Stomach (tissue), 9 donors: ENCODE results near the gene PLCH2. TPM values are rescaled to one million over a fixed set of nuclear protein-coding genes. Genes with fewer than 3 reads are reported as not detected.

Source experiments
- DNase-seq, 2 donors: peaks; one replicate each; pipeline versions ENCODE4 v3.0.0 to v3.0.0-alpha.2; 2013 to 2019
- H3K27ac ChIP-seq, 5 donors: fragments of 200-600 bp in 4 of 5; sonication (generic) in 4 of 5; one replicate each; pipeline ENCODE4 v1.5.1; 2013 to 2019; ENCODE audit warnings: mild to moderate bottlenecking in 1 of 5, moderate library complexity in 1 of 5
- H3K27me3 ChIP-seq, 3 donors: fragments of 200-600 bp; sonication (generic); one replicate each; pipeline ENCODE4 v1.5.1; 2017 to 2019; ENCODE audit warnings: mixed run types in 1 of 3
- H3K36me3 ChIP-seq, 4 donors: fragments of 200-600 bp; sonication (generic); 1 replicate in 3 of 4; 2 replicates in 1 of 4; pipeline ENCODE4 v1.5.1; 2016 to 2019
- H3K4me1 ChIP-seq, 4 donors: fragments of 200-600 bp; sonication (generic); one replicate each; pipeline ENCODE4 v1.5.1; 2016 to 2019
- H3K4me3 ChIP-seq, 4 donors: fragments of 200-600 bp; sonication (generic) in 3 of 4; one replicate each; pipeline ENCODE4 v1.5.1; 2016 to 2019; ENCODE audit warnings: mild to moderate bottlenecking in 1 of 4
- H3K9me3 ChIP-seq, 4 donors: fragments of 200-600 bp; sonication (generic); one replicate each; pipeline ENCODE4 v1.5.1; 2016 to 2019
- EP300 ChIP-seq: sonication (generic); formaldehyde crosslinking; IDR thresholded peaks from one replicate; pipeline ENCODE4 v1.6.1; 2017; ENCODE audit warnings: antibody characterized with exemption
- POLR2A ChIP-seq, 4 donors: fragments of 450-650 bp; IDR thresholded peaks; one replicate each; pipeline ENCODE4 v1.6.1; 2016; ENCODE audit warnings: antibody characterized with exemption in 4 of 4, control low read depth in 2 of 4, mild to moderate bottlenecking in 1 of 4, moderate library complexity in 1 of 4
- POLR2AphosphoS5 ChIP-seq, 3 donors: sonication (generic); formaldehyde crosslinking; IDR thresholded peaks; one replicate each; pipeline ENCODE4 v1.6.1; 2016; ENCODE audit warnings: antibody characterized with exemption in 3 of 3
- WGBS, 5 donors: extraction: QIAGEN DNeasy Blood & Tissue Kit in 3 of 5; methylation state at CpG; one replicate each; pipeline versions ENCODE4 v1.1.5 to v1.1.7; 2013 to 2018; 5-methylcytosine and 5-hydroxymethylcytosine counted together
- intact Hi-C: fragments of 100-400 bp; cut with DNase I; formaldehyde crosslinking; loops from one replicate; pipeline ENCODE4 v1.15.1; 2023; ENCODE audit warnings: low total_unique reads
- polyA plus RNA-seq, 3 donors: library from polyadenylated mRNA; stranded (reverse); fragments of 200-250 nt; gene quantifications; one replicate each; pipeline ENCODE4 v1.2.3, GENCODE V29; 2013
- total RNA-seq, 5 donors: library from RNA; depleted of rRNA; stranded (reverse); fragments of >200 nt; gene quantifications; one replicate each; pipeline versions ENCODE4 v1.1.0 to v1.2.3, GENCODE V29; 2014 to 2016
- TF ChIP-seq, protein P1 (sequence below), 7 experiments: fragments of 450-650 bp in 4 of 7; fragments of 200-600 bp in 3 of 7; sonication (generic) in 3 of 7; IDR thresholded peaks; one replicate each; pipeline ENCODE4 v1.5.1; 2016 to 2019; ENCODE audit warnings: antibody characterized with exemption in 7 of 7, control low read depth in 2 of 7, mild to moderate bottlenecking in 1 of 7
- donor health status: healthy with polysubstance abuse.
- donor health status: Bipolar disorder and iron deficiency.
- donor health status: healthy.

Gene PLCH2
- total and polyA plus RNA-seq, 8 donors = 0.55 to 24.9 (median 1.0) TPM; not detected in 2

- Histone ChIP-seq H3K4me1 (peaks cover 0 to 11% (median 2%) of the 10 kb centered on the region in 4 donors), H3K27me3 (peaks cover 0 to 77% (median 0%) of the 10 kb centered on the region in 3 donors), H3K4me3 (no peak overlapping the region), H3K9me3 (no peaks in the 10 kb centered on the region), H3K36me3 (no peaks in the 10 kb centered on the region), H3K27ac (no peak overlapping the region)
- TF ChIP-seq EP300 (no peak), POLR2AphosphoS5 (IDR thresholded peaks at IDR 0.05) (no peak), POLR2A (IDR thresholded peaks at IDR 0.05) (no peak)
- TF ChIP-seq, protein P1, sequence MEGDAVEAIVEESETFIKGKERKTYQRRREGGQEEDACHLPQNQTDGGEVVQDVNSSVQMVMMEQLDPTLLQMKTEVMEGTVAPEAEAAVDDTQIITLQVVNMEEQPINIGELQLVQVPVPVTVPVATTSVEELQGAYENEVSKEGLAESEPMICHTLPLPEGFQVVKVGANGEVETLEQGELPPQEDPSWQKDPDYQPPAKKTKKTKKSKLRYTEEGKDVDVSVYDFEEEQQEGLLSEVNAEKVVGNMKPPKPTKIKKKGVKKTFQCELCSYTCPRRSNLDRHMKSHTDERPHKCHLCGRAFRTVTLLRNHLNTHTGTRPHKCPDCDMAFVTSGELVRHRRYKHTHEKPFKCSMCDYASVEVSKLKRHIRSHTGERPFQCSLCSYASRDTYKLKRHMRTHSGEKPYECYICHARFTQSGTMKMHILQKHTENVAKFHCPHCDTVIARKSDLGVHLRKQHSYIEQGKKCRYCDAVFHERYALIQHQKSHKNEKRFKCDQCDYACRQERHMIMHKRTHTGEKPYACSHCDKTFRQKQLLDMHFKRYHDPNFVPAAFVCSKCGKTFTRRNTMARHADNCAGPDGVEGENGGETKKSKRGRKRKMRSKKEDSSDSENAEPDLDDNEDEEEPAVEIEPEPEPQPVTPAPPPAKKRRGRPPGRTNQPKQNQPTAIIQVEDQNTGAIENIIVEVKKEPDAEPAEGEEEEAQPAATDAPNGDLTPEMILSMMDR (IDR thresholded peaks at IDR 0.05) = no peak
- DNase-seq = peak; percentile 26 to 59
- intact Hi-C loops = no loop called here
- WGBS, 5 donors = 45 to 55% (median 52%) methylated on average over 3 to 13 of the region's 13 CpGs
Measured at GRCh38 chr1:2474933-2475371, 1.1 kb upstream of the PLCH2 start.

DNA sequence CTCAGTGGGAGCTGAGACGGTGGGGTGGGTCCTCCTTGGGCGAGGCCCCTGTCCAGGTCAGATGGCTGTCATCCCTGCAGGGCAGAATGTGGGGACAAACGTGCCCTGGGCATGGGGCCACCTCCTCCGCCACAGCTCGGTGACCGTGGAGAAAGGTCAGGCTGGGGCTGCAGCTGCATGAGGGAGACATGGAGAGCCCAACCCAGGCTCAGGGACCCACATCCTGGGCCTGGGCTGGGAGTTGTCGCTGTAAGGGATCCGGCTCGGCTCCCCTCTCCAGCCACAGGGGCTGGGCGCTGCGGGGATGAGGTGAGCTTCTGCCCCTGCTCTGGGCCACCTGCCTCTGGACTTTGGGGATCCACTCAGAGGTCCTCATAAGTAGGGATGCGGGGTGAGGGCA is 518 bp upstream of the PLCH2 start:
- DNase-seq = no peak
- 36 to 92% (median 79%) methylated on average over 5 to 12 of the region's 12 CpGs for WGBS, 5 donors
- H3K4me1 ChIP-seq = peaks cover 0 to 16% (median 5%) of the 10 kb centered on the region in 4 donors
- intact Hi-C loops = no loop called here
- no peaks in the 10 kb centered on the region for H3K9me3 ChIP-seq
- H3K27me3 ChIP-seq = peaks cover 0 to 71% (median 0%) of the 10 kb centered on the region in 3 donors
- no peak overlapping the region for H3K27ac ChIP-seq
- TF ChIP-seq, protein P1 (IDR thresholded peaks at IDR 0.05) = no peak
- TF ChIP-seq EP300 = no peak
- TF ChIP-seq POLR2A (IDR thresholded peaks at IDR 0.05) = no peak
- TF ChIP-seq POLR2AphosphoS5 (IDR thresholded peaks at IDR 0.05) = no peak
- no peaks in the 10 kb centered on the region for H3K36me3 ChIP-seq
- H3K4me3 ChIP-seq = no peak overlapping the region

DNA sequence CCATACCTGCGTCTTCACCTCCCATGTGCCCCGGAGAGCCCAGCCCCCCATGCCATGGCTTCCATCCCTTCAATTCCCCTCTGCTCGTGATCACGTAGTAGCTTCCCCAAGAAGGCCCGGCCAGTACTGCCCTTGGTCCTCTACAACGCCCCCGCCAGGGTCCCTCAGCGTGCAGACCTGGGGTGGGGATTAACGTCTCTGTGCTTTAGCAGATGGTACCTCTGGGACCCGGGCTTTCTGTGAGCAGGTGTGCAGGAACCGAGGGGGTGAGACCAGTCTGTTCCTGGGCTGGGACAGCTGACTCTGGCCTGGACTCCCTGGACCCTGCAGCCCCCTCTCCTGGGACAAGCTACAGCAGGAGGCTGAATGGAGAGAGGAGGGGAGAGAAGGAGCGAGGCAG is 1.2 kb downstream of the PLCH2 start:
- peaks cover 0 to 28% (median 15%) of the 10 kb centered on the region in 4 donors for H3K4me1 ChIP-seq
- H3K9me3 ChIP-seq = no peaks in the 10 kb centered on the region
- H3K27ac ChIP-seq = no peak overlapping the region
- intact Hi-C loops = no loop called here
- H3K4me3 ChIP-seq = no peak overlapping the region
- H3K36me3 ChIP-seq = no peaks in the 10 kb centered on the region
- 76 to 83% (median 78%) methylated on average over 12 of the region's 12 CpGs for WGBS, 5 donors
- TF ChIP-seq EP300 (no peak), POLR2AphosphoS5 (IDR thresholded peaks at IDR 0.05) (no peak)
- TF ChIP-seq, protein P1 (IDR thresholded peaks at IDR 0.05) = no peak
- peaks cover 0 to 53% (median 0%) of the 10 kb centered on the region in 3 donors for H3K27me3 ChIP-seq
- no peak for DNase-seq

DNA sequence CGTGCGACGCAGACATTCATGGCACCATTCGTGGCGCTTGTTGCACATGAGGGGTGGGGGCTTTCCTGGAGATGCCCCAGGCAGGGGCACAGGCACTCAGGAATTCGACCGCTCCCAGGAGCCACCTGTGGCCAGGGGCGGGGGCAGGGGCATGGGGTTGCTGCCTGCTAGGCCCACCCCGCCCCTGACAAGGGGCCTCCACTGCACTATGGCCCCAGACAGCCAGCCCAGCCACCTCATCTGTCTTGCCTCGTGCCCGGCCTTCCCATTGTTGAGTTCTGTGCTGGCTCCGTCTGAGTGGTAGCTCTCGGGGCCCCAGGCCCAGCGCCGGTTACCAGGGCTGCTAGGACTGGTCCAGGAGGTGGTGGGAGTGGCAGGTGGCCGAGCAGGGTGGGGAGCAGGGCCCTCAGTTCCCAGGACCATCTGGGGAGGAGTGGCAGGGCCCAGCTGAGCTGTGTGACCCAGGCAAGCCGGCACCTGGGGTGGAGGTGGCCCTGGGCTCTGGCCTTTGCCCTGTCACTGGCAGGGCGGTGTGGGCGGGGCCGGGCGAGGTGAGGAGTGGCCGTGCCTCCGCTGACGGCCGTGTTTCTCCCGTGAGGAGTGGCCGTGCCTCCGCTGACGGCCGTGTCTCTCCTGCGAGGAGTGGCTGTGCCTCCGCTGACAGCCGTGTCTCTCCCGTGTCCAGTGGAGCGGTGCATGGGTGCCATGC is 1.9 kb downstream of the PLCH2 start:
- peak in 1 of 2 donors; percentile 29 for DNase-seq
- H3K27ac ChIP-seq = no peak overlapping the region
- WGBS, 5 donors = 53 to 75% (median 55%) methylated on average over 22 to 35 of the region's 35 CpGs
- peaks cover 0 to 47% (median 0%) of the 10 kb centered on the region in 3 donors for H3K27me3 ChIP-seq
- TF ChIP-seq, protein P1 (IDR thresholded peaks at IDR 0.05) = no peak
- TF ChIP-seq POLR2AphosphoS5 (IDR thresholded peaks at IDR 0.05) (no peak), EP300 (no peak), POLR2A (IDR thresholded peaks at IDR 0.05) (no peak)
- peaks cover 0 to 28% (median 15%) of the 10 kb centered on the region in 4 donors for H3K4me1 ChIP-seq
- H3K4me3 ChIP-seq = no peak overlapping the region
- H3K9me3 ChIP-seq = no peaks in the 10 kb centered on the region
- intact Hi-C loops = no loop called here
- H3K36me3 ChIP-seq = no peaks in the 10 kb centered on the region
